Brain microvascular endothelial cell (primary cell): ENCODE data around the gene ZNF362.
A peak's percentile ranks its signal among the peaks of the same experiment; 100 is the strongest.

ENCODE experiments used
- DNase-seq: peaks from one replicate; pipeline ENCODE4 v3.0.0-alpha.2; 2020
- H3K27ac ChIP-seq: fragments of 250-450 bp; sonication (Bioruptor Pico); 2 replicates; pipeline ENCODE4 v1.5.1; 2020; ENCODE audit warnings: mild to moderate bottlenecking, moderate library complexity
- H3K27me3 ChIP-seq: fragments of 250-450 bp; sonication (Bioruptor Pico); replicated peaks from 2 replicates; pipeline ENCODE4 v1.5.1; 2020; ENCODE audit warnings: mild to moderate bottlenecking
- H3K36me3 ChIP-seq: fragments of 250-450 bp; sonication (Bioruptor Pico); replicated peaks from 2 replicates; pipeline ENCODE4 v1.5.1; 2020; ENCODE audit warnings: mild to moderate bottlenecking
- H3K4me3 ChIP-seq: 2 replicates; pipeline ENCODE4 v1.5.1; 2011; ENCODE audit warnings: low read depth, mild to moderate bottlenecking, control low read depth, low read length, moderate library complexity
- in situ Hi-C: cut with HindIII; loops from 2 replicates; pipeline ENCODE4 v1.10.0; 2017; ENCODE audit warnings: low sequenced_read_pairs, low pct_ligation_motif_present
- TF ChIP-seq, protein P1 (sequence below): IDR thresholded peaks from 2 replicates; pipeline ENCODE4 v1.5.1; 2011; ENCODE audit warnings: low read depth, mild to moderate bottlenecking, moderate library complexity, low read length, control low read depth, inconsistent platforms; ENCODE audit errors: missing control alignments

Gene ZNF362

DNA sequence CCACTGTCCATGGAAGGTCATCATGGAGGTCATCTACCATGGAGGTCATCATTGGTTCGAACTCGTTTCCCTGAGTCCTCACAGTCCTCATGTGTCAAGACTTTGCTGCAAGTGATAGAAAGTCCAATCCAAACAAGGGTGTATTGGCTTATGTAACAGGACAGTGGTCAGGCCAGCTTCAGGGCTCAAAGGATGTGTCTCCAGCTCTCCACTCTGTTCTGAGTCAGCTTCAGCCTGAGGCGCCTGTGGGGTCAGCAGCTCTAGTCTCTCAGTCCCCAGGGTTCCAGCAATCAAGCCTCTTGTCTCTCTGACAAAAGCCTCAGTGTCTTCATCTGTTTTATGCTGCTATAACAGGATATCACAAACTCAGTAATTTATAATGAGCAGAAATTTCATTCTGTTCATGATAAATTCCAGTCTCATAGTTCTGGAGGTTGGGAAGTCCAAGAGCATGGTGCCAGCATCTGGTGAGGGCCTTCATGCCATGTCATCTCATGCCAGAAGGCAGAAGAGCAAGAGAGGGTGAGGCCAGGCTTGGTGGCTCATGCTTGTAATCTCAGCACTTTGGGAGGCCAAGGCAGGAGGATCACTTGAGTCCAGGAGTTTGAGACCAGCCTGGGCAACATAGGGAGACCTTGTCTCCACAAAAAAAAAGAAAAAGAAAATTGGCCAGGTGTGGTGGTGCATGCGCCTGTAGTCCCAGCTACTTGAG, 45.1 kb downstream of the ZNF362 start:
- H3K27me3 ChIP-seq = no peaks in the 10 kb centered on the region
- in situ Hi-C loops = no loop called here
- H3K27ac ChIP-seq = no peak overlapping the region
- no peak for DNase-seq
- peaks cover 6% of the 10 kb centered on the region for H3K36me3 ChIP-seq
- TF ChIP-seq, protein P1, sequence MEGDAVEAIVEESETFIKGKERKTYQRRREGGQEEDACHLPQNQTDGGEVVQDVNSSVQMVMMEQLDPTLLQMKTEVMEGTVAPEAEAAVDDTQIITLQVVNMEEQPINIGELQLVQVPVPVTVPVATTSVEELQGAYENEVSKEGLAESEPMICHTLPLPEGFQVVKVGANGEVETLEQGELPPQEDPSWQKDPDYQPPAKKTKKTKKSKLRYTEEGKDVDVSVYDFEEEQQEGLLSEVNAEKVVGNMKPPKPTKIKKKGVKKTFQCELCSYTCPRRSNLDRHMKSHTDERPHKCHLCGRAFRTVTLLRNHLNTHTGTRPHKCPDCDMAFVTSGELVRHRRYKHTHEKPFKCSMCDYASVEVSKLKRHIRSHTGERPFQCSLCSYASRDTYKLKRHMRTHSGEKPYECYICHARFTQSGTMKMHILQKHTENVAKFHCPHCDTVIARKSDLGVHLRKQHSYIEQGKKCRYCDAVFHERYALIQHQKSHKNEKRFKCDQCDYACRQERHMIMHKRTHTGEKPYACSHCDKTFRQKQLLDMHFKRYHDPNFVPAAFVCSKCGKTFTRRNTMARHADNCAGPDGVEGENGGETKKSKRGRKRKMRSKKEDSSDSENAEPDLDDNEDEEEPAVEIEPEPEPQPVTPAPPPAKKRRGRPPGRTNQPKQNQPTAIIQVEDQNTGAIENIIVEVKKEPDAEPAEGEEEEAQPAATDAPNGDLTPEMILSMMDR = no peak
- no peak overlapping the region for H3K4me3 ChIP-seq

DNA sequence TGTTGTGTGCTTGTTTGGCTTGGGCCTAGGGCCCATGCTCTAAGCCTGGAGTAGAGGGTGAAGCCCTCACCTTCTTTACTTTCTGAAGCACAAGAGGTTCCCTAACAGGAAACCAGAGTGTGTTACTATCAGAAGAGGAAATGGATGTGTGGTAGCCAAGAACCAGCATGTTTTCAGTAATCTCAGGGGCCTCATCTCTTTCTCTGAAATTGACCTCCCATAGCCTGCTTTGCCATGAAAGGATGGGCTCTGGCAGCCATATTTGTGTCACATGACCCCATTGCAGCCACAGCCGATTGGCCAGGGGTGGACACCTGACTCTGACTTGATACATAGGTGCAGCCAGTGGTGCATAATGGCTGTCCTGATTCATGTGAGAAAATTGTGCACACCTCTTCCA, 46.0 kb downstream of the ZNF362 start:
- Histone ChIP-seq H3K4me3 (no peak overlapping the region), H3K36me3 (peaks cover 4% of the 10 kb centered on the region), H3K27me3 (no peaks in the 10 kb centered on the region), H3K27ac (no peak overlapping the region)
- in situ Hi-C loops = no loop called here
- DNase-seq = no peak
- TF ChIP-seq, protein P1 = no peak

DNA sequence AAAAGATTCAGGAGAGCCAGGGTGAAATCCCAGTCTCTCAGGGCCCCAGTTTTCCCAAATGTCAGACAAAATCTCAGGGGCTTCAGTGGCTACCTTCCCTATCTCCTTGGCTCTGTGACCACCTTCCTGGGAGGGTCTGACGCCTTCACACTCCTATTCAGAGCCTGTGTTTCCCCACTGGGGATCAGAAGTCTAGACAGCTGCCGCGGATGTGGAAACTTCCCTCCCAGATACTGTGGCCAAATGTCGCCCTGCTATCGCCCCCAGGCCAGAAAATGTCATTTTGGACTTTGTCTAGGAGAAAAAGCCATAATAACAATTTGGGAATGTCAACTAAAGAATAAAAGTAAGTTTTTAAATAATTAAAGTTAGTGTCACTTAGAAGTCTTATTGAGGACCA, 48.7 kb downstream of the ZNF362 start:
- Histone ChIP-seq H3K36me3 (no peaks in the 10 kb centered on the region), H3K27ac (no peak overlapping the region), H3K27me3 (no peaks in the 10 kb centered on the region), H3K4me3 (no peak overlapping the region)
- in situ Hi-C loops = no loop called here
- DNase-seq = no peak
- TF ChIP-seq, protein P1 = no peak

DNA sequence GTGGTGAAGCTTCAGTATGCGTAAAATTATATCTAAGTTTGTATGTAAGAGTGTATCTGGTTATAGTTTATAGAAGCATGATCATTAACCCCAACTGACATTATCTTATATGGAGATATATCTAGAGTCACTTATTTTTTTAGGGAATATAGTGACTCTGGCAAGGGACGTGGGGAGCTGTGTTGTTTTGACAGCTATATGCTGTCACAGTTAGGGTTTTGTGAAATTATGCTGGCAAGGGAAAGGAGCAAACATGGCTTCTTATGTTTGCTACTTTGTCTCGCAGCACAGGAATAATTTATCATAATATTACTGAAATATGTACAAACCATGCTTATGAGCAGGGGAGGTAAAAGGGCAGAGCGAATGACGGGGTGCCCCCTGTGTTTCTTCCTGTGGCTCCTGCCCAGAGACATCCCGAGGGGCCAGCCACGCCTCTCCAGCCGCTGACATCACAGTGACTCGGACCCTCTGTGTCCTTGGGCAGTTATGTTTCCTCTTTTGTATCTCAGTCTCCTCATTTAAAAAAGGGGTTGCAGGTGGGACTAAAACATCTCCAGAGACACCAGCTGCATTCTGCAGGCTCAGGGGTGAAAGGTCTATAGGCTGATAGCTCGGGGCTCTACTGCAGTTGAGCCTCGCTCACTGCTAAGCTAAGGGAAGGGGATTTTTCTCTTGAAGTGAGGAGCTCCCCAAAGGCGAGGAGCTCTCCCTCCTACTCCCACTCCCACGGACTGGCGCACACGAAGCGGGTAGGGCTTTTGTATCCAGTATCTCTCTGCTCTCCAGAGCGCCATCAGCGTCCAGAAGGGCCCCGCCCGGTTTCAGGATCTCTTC, 49.7 kb downstream of the ZNF362 start:
- no peak for DNase-seq
- Histone ChIP-seq H3K27me3 (no peaks in the 10 kb centered on the region), H3K36me3 (no peaks in the 10 kb centered on the region), H3K4me3 (no peak overlapping the region), H3K27ac (no peak overlapping the region)
- in situ Hi-C loops = no loop called here
- TF ChIP-seq, protein P1 = no peak

DNA sequence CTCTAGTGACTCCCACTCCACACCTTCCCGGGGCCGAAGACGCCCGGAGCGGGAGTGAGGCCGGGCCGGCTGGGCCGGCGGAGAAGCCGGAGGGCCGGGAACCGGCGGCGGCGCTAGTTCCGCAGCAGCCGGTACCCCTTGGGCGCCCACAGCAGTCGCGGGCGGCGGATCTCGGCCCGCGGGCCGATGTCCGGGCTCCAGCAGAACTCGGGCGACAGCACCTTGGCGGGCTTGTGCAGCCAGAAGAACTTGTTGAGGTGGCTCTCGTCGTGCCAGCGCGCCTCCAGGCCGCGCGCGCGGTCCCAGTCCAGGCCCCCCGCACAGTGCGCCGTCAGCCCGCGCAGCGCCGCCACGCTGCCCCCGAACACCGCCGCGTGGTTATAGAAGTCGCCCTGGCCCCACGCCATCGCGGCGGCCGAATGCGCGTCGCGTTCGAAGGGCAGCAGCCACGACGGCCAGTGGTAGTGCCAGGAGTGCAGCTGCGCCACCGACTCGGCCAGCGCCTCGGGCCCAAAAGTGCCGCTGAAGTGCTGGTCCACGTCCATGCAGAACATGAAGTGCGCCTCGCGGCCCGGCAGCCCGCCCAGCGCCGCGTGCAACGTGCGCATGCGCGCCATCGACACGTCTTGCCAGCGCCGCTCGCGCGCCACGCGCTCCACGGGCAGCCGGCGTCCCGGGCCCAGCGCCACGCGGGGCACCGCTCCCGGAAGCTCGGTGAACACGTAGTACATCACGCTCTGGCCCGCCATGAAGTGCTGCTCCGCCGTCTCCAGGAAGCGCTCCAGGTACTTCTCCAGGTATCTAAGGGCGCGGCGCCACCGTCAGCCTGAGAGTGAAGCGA, 50.6 kb downstream of the ZNF362 start:
- Histone ChIP-seq H3K4me3 (peak overlapping the region; percentile 22), H3K36me3 (no peaks in the 10 kb centered on the region), H3K27me3 (no peaks in the 10 kb centered on the region), H3K27ac (no peak overlapping the region)
- in situ Hi-C loops = no loop called here
- no peak for DNase-seq
- TF ChIP-seq, protein P1 = no peak
